ENCODE measurements around the gene EPHB1. TPM values are rescaled to one million over a fixed set of nuclear protein-coding genes. Genes with fewer than 3 reads are reported as not detected.

EPHB1 gene
- polyA plus RNA-seq, 1 donor from 2014 or later, result 18.7 TPM

- H3K9me3 ChIP-seq (ENCODE audit: low read length), result no peaks in the 10 kb centered on the region
- TF ChIP-seq POLR2AphosphoS5 (IDR thresholded peaks at IDR 0.05) (no peak), MXI1 (conservative IDR thresholded peaks at IDR 0.05; ENCODE audit: poor library complexity, severe bottlenecking) (no peak), REST (IDR thresholded peaks at IDR 0.05; ENCODE audit: borderline replicate concordance) (no peak), CTCF (IDR thresholded peaks at IDR 0.05; ENCODE audit: poor library complexity, severe bottlenecking) (no peak), RAD21 (conservative IDR thresholded peaks at IDR 0.05) (no peak), EP300 (conservative IDR thresholded peaks at IDR 0.05; ENCODE audit: poor library complexity, severe bottlenecking) (no peak), EZH2 (IDR thresholded peaks at IDR 0.05; ENCODE audit: borderline replicate concordance, insufficient read depth, low read length, poor library complexity, severe bottlenecking) (no peak)
These were observed 374.6 kb downstream of the EPHB1 start for GRCh38 chr3:135169651-135170050.

GRCh38 chr3:135170732-135171131 is 375.7 kb downstream of the EPHB1 start:
- no peak overlapping the region for H3K4me3 ChIP-seq (ENCODE audit: low read length)
- H3K9me2 ChIP-seq (ENCODE audit: insufficient read depth, low read length), result no peaks in the 10 kb centered on the region
- no peaks in the 10 kb centered on the region for H3K79me2 ChIP-seq (replicated peaks; ENCODE audit: insufficient read depth, low read length)
- TF ChIP-seq MXI1 (conservative IDR thresholded peaks at IDR 0.05; ENCODE audit: poor library complexity, severe bottlenecking), result no peak
- no peak for TF ChIP-seq EZH2 (IDR thresholded peaks at IDR 0.05; ENCODE audit: borderline replicate concordance, insufficient read depth, low read length, poor library complexity, severe bottlenecking)
- TF ChIP-seq POLR2AphosphoS5 (IDR thresholded peaks at IDR 0.05), result no peak
- no peak for TF ChIP-seq EP300 (conservative IDR thresholded peaks at IDR 0.05; ENCODE audit: poor library complexity, severe bottlenecking)
- TF ChIP-seq TAF1 (IDR thresholded peaks at IDR 0.05; ENCODE audit: low read depth), result no peak
- TF ChIP-seq REST (IDR thresholded peaks at IDR 0.05; ENCODE audit: borderline replicate concordance), result no peak
- TF ChIP-seq CTCF (IDR thresholded peaks at IDR 0.05; ENCODE audit: poor library complexity, severe bottlenecking), result no peak
- no peak for TF ChIP-seq SMC3 (conservative IDR thresholded peaks at IDR 0.05; ENCODE audit: poor library complexity)
- no peak for TF ChIP-seq RAD21 (conservative IDR thresholded peaks at IDR 0.05)
- H3K27ac ChIP-seq (ENCODE audit: low read length), result no peak overlapping the region
- no peaks in the 10 kb centered on the region for H3F3A ChIP-seq (ENCODE audit: insufficient read depth, low read length, poor library complexity, severe bottlenecking)
- H3K4me2 ChIP-seq (ENCODE audit: low read length), result no peak overlapping the region
- H4K20me1 ChIP-seq (ENCODE audit: insufficient read depth), result no peaks in the 10 kb centered on the region
- H2AFZ ChIP-seq (ENCODE audit: low read depth, low read length), result no peak overlapping the region
- peaks cover 4% of the 10 kb centered on the region for H3K36me3 ChIP-seq (ENCODE audit: insufficient read depth, low read length)
- H3K9ac ChIP-seq (ENCODE audit: low read length), result no peak overlapping the region
- no peaks in the 10 kb centered on the region for H3K27me3 ChIP-seq (ENCODE audit: insufficient read depth, low read depth, low read length)
- H3K9me3 ChIP-seq (ENCODE audit: low read length), result no peaks in the 10 kb centered on the region

More at GRCh38 chr3:135169651-135170050, 374.6 kb downstream of the EPHB1 start:
- H3K27me3 ChIP-seq (ENCODE audit: insufficient read depth, low read depth, low read length), result no peaks in the 10 kb centered on the region
- no peaks in the 10 kb centered on the region for H4K20me1 ChIP-seq (ENCODE audit: insufficient read depth)
- H3F3A ChIP-seq (ENCODE audit: insufficient read depth, low read length, poor library complexity, severe bottlenecking), result no peaks in the 10 kb centered on the region
- H3K27ac ChIP-seq (ENCODE audit: low read length), result no peak overlapping the region
- no peak overlapping the region for H3K4me2 ChIP-seq (ENCODE audit: low read length)
- H3K79me2 ChIP-seq (replicated peaks; ENCODE audit: insufficient read depth, low read length), result no peaks in the 10 kb centered on the region
- no peak overlapping the region for H3K4me3 ChIP-seq (ENCODE audit: low read length)
- H3K36me3 ChIP-seq (ENCODE audit: insufficient read depth, low read length), result peaks cover 4% of the 10 kb centered on the region
- H3K9me2 ChIP-seq (ENCODE audit: insufficient read depth, low read length), result no peaks in the 10 kb centered on the region
- no peak overlapping the region for H2AFZ ChIP-seq (ENCODE audit: low read depth, low read length)
- no peak overlapping the region for H3K9ac ChIP-seq (ENCODE audit: low read length)
